NCI-H748 treated with DMSO at 0.1 percent for 48 hours (cell line): ENCODE results near the gene MAL.

ENCODE experiments used
- DNase-seq: peaks from one replicate; lab custom pipeline; 2025; lab: John Stamatoyannopoulos, UW

MAL gene

GRCh38 chr2:95061601-95062183 is 36.2 kb downstream of the MAL start:
- DNase-seq, result no peak

GRCh38 chr2:95062242-95063085 is 37.0 kb downstream of the MAL start:
- no peak for DNase-seq

- DNase-seq, result no peak
These were observed 37.8 kb downstream of the MAL start for GRCh38 chr2:95063086-95063958.

GRCh38 chr2:95068256-95068655 is 42.7 kb downstream of the MAL start:
- DNase-seq, result no peak

GRCh38 chr2:95069465-95069864 is 44.0 kb downstream of the MAL start:
- no peak for DNase-seq

- DNase-seq, result no peak
These were observed 46.3 kb downstream of the MAL start for GRCh38 chr2:95071856-95072255.

- no peak for DNase-seq
These were observed 46.9 kb downstream of the MAL start for GRCh38 chr2:95072424-95072823.

GRCh38 chr2:95073856-95074662 is 48.6 kb downstream of the MAL start:
- no peak for DNase-seq

- no peak for DNase-seq
These were observed 49.3 kb downstream of the MAL start for GRCh38 chr2:95074663-95075439.

- DNase-seq, result no peak
These were observed 50.1 kb downstream of the MAL start for GRCh38 chr2:95075440-95076132.

GRCh38 chr2:95076705-95077529 is 51.4 kb downstream of the MAL start:
- DNase-seq, result peak; percentile 25

GRCh38 chr2:95077530-95077825 is 52.0 kb downstream of the MAL start:
- DNase-seq, result no peak

- no peak for DNase-seq
These were observed 52.5 kb downstream of the MAL start for GRCh38 chr2:95077861-95078603.

- DNase-seq, result no peak
These were observed 53.7 kb downstream of the MAL start for GRCh38 chr2:95079199-95079683.

GRCh38 chr2:95082477-95082876 is 57.0 kb downstream of the MAL start:
- no peak for DNase-seq

GRCh38 chr2:95086017-95086416 is 60.5 kb downstream of the MAL start:
- DNase-seq, result no peak

- no peak for DNase-seq
These were observed 61.9 kb downstream of the MAL start for GRCh38 chr2:95087379-95087778.

GRCh38 chr2:95091885-95092555 is 66.5 kb downstream of the MAL start:
- no peak for DNase-seq
